GM23338 (cell line): ENCODE data around the gene FNDC10. TPM values are rescaled to one million over a fixed set of nuclear protein-coding genes. Genes with fewer than 3 reads are reported as not detected.

Experiments
- ATAC-seq: fragments of 200-7000 bp; cut with Tn5 transposase; 3 replicates; pipeline ENCODE4 v1.9.1; 2020
- DNase-seq: peaks from one replicate; pipeline ENCODE4 v3.0.0-alpha.2; 2015; ENCODE audit warnings: low spot score
- H2AFZ ChIP-seq: fragments of 200-600 bp; sonication (generic); 2 replicates; pipeline ENCODE4 v1.8.0; 2016; ENCODE audit warnings: antibody characterized with exemption, mild to moderate bottlenecking, moderate library complexity
- H3F3A ChIP-seq: fragments of 200-600 bp; sonication (generic); replicated peaks from 2 replicates; pipeline ENCODE4 v1.8.0; 2017; ENCODE audit warnings: antibody characterized with exemption, mixed run types, low read depth
- H3K27ac ChIP-seq: fragments of 200-600 bp; sonication (generic); 2 replicates; pipeline ENCODE4 v1.6.1; 2016; ENCODE audit warnings: low read depth
- H3K27me3 ChIP-seq: fragments of 200-600 bp; sonication (generic); 2 replicates; pipeline ENCODE4 v1.8.0; 2016; ENCODE audit warnings: mild to moderate bottlenecking, mixed run types, moderate library complexity; ENCODE audit not compliant: insufficient read depth
- H3K36me3 ChIP-seq: fragments of 200-600 bp; sonication (generic); 2 replicates; pipeline ENCODE4 v1.8.0; 2016; ENCODE audit warnings: mild to moderate bottlenecking; ENCODE audit not compliant: insufficient read depth
- H3K4me1 ChIP-seq: fragments of 200-600 bp; sonication (generic); 2 replicates; pipeline ENCODE4 v1.8.0; 2016; ENCODE audit warnings: mild to moderate bottlenecking, moderate library complexity; ENCODE audit not compliant: insufficient read depth
- H3K4me2 ChIP-seq: fragments of 200-600 bp; sonication (generic); 2 replicates; pipeline ENCODE4 v1.7.1; 2017; ENCODE audit warnings: mixed run types
- H3K4me3 ChIP-seq: fragments of 200-600 bp; sonication (generic); 2 replicates; pipeline ENCODE4 v1.6.1; 2016; ENCODE audit warnings: mixed run types
- H3K79me2 ChIP-seq: fragments of 200-600 bp; sonication (generic); replicated peaks from 2 replicates; pipeline ENCODE4 v1.8.0; 2017; ENCODE audit warnings: mild to moderate bottlenecking; ENCODE audit not compliant: insufficient read depth
- H3K9me2 ChIP-seq: fragments of 200-600 bp; sonication (generic); 2 replicates; pipeline ENCODE4 v1.8.0; 2017; ENCODE audit not compliant: insufficient read depth
- H4K20me1 ChIP-seq: fragments of 200-600 bp; sonication (generic); replicated peaks from 2 replicates; pipeline ENCODE4 v1.8.0; 2017; ENCODE audit warnings: mild to moderate bottlenecking; ENCODE audit not compliant: insufficient read depth
- H3K27ac Mint-ChIP-seq: 2 replicates; pipeline ENCODE4 v1.8.0; 2020; ENCODE audit warnings: inconsistent platforms, mild to moderate bottlenecking, moderate library complexity, mixed read lengths
- H3K27me3 Mint-ChIP-seq: 3 replicates; pipeline ENCODE4 v1.8.0; 2022; ENCODE audit warnings: low read depth, mild to moderate bottlenecking, moderate library complexity, mixed read lengths, inconsistent platforms; ENCODE audit not compliant: insufficient read depth, poor library complexity
- H3K36me3 Mint-ChIP-seq: 3 replicates; pipeline ENCODE4 v1.8.0; 2021; ENCODE audit warnings: low read depth, mild to moderate bottlenecking, inconsistent platforms, moderate library complexity, mixed read lengths
- H3K4me1 Mint-ChIP-seq: 3 replicates; pipeline ENCODE4 v1.8.0; 2020; ENCODE audit warnings: mild to moderate bottlenecking, inconsistent platforms, mixed read lengths
- H3K4me3 Mint-ChIP-seq: 3 replicates; pipeline ENCODE4 v1.8.0; 2021; ENCODE audit warnings: moderate library complexity, mild to moderate bottlenecking, inconsistent platforms, mixed read lengths
- H3K9me3 Mint-ChIP-seq: 3 replicates; pipeline ENCODE4 v1.8.0; 2020; ENCODE audit warnings: moderate library complexity, mild to moderate bottlenecking, inconsistent platforms, mixed read lengths
- CREB1 ChIP-seq: fragments of 250-450 bp; sonication (Bioruptor Pico); IDR thresholded peaks from 2 replicates; pipeline ENCODE4 v1.5.0; 2020; ENCODE audit warnings: low read depth, mild to moderate bottlenecking, moderate library complexity
- EZH2 ChIP-seq: fragments of 200-600 bp; sonication (generic); IDR thresholded peaks from one replicate; pipeline ENCODE4 v1.8.0; 2017; ENCODE audit warnings: antibody characterized with exemption, mild to moderate bottlenecking, low read depth; ENCODE audit not compliant: unreplicated experiment
- EZH2phosphoT487 ChIP-seq: fragments of 200-600 bp; sonication (generic); IDR thresholded peaks from one replicate; pipeline ENCODE4 v1.8.1; 2018; ENCODE audit warnings: antibody characterized with exemption; ENCODE audit not compliant: unreplicated experiment
- JUNB ChIP-seq: IDR thresholded peaks from one replicate; pipeline ENCODE4 v1.6.1; 2016; ENCODE audit warnings: antibody characterized with exemption; ENCODE audit not compliant: unreplicated experiment
- NANOG ChIP-seq: IDR thresholded peaks from 2 replicates; pipeline ENCODE4 v1.6.1; 2016; ENCODE audit warnings: antibody characterized with exemption, borderline replicate concordance
- POLR2AphosphoS5 ChIP-seq: IDR thresholded peaks from 2 replicates; pipeline ENCODE4 v1.6.1; 2016; ENCODE audit warnings: antibody characterized with exemption, low read depth
- STAT1 ChIP-seq: IDR thresholded peaks from one replicate; pipeline ENCODE4 v1.6.1; 2016; ENCODE audit warnings: antibody characterized with exemption; ENCODE audit not compliant: unreplicated experiment
- ZNF114 ChIP-seq: fragments of 250-450 bp; sonication (Bioruptor Pico); IDR thresholded peaks from 2 replicates; pipeline ENCODE4 v1.5.0; 2020; ENCODE audit warnings: mild to moderate bottlenecking, moderate library complexity
- ZNF331 ChIP-seq: fragments of 250-450 bp; sonication (Bioruptor Pico); IDR thresholded peaks from 2 replicates; pipeline ENCODE4 v1.5.0; 2020; ENCODE audit warnings: low read depth, mild to moderate bottlenecking, moderate library complexity
- polyA plus RNA-seq: library from polyadenylated mRNA; unstranded; fragments of >200 nt; fragmentation: Nextera tagmentation; extraction: Ambion mirVana; gene quantifications from 2 replicates; pipeline ENCODE4 v1.2.1, GENCODE V29; 2016
- total RNA-seq: library from RNA; depleted of rRNA; stranded (reverse); fragments of >200 nt; shearing (Covaris generic); gene quantifications from 2 replicates; pipeline ENCODE4 v1.2.3, GENCODE V29; 2014
- TF ChIP-seq, protein P1 (sequence below), 2 experiments: fragments of 200-600 bp in 1 of 2; sonication (generic) in 1 of 2; conservative IDR thresholded peaks; 2 replicates each; pipeline versions ENCODE4 v1.5.1 to v1.6.1; 2016 to 2017; ENCODE audit warnings: antibody characterized with exemption in 2 of 2, low read depth in 2 of 2, mild to moderate bottlenecking in 2 of 2, moderate library complexity in 1 of 2
- TF ChIP-seq, protein P2 (sequence below): IDR thresholded peaks from one replicate; pipeline ENCODE4 v1.6.1; 2018; ENCODE audit warnings: antibody characterized with exemption; ENCODE audit not compliant: unreplicated experiment
- TF ChIP-seq, protein P3 (sequence below): fragments of 250-450 bp; sonication (Bioruptor Pico); IDR thresholded peaks from 2 replicates; pipeline ENCODE4 v1.5.0; 2020; ENCODE audit warnings: mild to moderate bottlenecking, moderate library complexity
- TF ChIP-seq, protein P4 (sequence below): IDR thresholded peaks from 2 replicates; pipeline ENCODE4 v1.6.1; 2016; ENCODE audit warnings: antibody characterized with exemption

The FNDC10 gene
- total and polyA plus RNA-seq, 2 experiments from 2014 or later = 7.7 to 15.1 TPM

DNA sequence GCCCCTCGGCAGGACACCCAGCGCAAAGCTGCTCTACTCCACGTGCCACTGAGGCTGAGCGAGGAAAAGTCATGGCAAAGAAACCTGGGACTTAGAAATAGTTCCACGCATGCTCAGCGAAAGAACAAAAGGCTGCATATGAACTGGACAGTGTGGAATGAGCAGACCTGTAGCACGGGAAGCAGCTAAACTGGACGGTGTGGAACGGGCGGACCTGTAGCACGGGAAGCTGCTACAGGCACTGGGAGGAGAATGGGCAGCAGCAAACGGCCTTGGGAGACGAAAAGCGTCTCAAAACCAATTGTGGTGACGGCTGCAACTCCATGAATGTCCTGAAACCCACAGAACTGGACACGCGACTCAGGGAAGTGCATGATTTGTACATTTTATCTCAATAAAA is 40.9 kb downstream of the FNDC10 start:
- ATAC-seq = no peak
- Histone ChIP-seq H3K27me3 (no peaks in the 10 kb centered on the region), H3K36me3 (peaks cover 15% of the 10 kb centered on the region), H3K27ac (no peak overlapping the region), H3K9me2 (no peaks in the 10 kb centered on the region), H3K4me3 (no peak overlapping the region), H2AFZ (no peak overlapping the region), H3K4me1 (no peaks in the 10 kb centered on the region), H3K4me2 (no peak overlapping the region), H3F3A (peaks cover 13% of the 10 kb centered on the region), H4K20me1 (peaks cover 9% of the 10 kb centered on the region), H3K79me2 (peaks cover 11% of the 10 kb centered on the region)
- Mint-ChIP-seq H3K4me3 (no peak overlapping the region), H3K4me1 (no peaks in the 10 kb centered on the region; the same call in 2 of the 3 replicates), H3K27ac (0 out of 2 replicates have a peak overlapping the region, but pooled peaks have one; percentile 59), H3K9me3 (no peaks in the 10 kb centered on the region), H3K27me3 (peaks cover 17% of the 10 kb centered on the region), H3K36me3 (peaks cover 34% of the 10 kb centered on the region)
- TF ChIP-seq, protein P1, sequence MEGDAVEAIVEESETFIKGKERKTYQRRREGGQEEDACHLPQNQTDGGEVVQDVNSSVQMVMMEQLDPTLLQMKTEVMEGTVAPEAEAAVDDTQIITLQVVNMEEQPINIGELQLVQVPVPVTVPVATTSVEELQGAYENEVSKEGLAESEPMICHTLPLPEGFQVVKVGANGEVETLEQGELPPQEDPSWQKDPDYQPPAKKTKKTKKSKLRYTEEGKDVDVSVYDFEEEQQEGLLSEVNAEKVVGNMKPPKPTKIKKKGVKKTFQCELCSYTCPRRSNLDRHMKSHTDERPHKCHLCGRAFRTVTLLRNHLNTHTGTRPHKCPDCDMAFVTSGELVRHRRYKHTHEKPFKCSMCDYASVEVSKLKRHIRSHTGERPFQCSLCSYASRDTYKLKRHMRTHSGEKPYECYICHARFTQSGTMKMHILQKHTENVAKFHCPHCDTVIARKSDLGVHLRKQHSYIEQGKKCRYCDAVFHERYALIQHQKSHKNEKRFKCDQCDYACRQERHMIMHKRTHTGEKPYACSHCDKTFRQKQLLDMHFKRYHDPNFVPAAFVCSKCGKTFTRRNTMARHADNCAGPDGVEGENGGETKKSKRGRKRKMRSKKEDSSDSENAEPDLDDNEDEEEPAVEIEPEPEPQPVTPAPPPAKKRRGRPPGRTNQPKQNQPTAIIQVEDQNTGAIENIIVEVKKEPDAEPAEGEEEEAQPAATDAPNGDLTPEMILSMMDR (conservative IDR thresholded peaks at IDR 0.05; ENCODE audit: low read depth in 2 of 2) = no peak
- TF ChIP-seq, protein P2, sequence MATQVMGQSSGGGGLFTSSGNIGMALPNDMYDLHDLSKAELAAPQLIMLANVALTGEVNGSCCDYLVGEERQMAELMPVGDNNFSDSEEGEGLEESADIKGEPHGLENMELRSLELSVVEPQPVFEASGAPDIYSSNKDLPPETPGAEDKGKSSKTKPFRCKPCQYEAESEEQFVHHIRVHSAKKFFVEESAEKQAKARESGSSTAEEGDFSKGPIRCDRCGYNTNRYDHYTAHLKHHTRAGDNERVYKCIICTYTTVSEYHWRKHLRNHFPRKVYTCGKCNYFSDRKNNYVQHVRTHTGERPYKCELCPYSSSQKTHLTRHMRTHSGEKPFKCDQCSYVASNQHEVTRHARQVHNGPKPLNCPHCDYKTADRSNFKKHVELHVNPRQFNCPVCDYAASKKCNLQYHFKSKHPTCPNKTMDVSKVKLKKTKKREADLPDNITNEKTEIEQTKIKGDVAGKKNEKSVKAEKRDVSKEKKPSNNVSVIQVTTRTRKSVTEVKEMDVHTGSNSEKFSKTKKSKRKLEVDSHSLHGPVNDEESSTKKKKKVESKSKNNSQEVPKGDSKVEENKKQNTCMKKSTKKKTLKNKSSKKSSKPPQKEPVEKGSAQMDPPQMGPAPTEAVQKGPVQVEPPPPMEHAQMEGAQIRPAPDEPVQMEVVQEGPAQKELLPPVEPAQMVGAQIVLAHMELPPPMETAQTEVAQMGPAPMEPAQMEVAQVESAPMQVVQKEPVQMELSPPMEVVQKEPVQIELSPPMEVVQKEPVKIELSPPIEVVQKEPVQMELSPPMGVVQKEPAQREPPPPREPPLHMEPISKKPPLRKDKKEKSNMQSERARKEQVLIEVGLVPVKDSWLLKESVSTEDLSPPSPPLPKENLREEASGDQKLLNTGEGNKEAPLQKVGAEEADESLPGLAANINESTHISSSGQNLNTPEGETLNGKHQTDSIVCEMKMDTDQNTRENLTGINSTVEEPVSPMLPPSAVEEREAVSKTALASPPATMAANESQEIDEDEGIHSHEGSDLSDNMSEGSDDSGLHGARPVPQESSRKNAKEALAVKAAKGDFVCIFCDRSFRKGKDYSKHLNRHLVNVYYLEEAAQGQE = no peak
- TF ChIP-seq STAT1 (no peak), ZNF114 (no peak), JUNB (no peak), CREB1 (CRISPR knock-in tag) (no peak), ZNF331 (CRISPR knock-in tag) (no peak), EZH2phosphoT487 (no peak), NANOG (no peak), EZH2 (no peak), POLR2AphosphoS5 (no peak; the same call in 1 of the 2 replicates)
- TF ChIP-seq, protein P3, sequence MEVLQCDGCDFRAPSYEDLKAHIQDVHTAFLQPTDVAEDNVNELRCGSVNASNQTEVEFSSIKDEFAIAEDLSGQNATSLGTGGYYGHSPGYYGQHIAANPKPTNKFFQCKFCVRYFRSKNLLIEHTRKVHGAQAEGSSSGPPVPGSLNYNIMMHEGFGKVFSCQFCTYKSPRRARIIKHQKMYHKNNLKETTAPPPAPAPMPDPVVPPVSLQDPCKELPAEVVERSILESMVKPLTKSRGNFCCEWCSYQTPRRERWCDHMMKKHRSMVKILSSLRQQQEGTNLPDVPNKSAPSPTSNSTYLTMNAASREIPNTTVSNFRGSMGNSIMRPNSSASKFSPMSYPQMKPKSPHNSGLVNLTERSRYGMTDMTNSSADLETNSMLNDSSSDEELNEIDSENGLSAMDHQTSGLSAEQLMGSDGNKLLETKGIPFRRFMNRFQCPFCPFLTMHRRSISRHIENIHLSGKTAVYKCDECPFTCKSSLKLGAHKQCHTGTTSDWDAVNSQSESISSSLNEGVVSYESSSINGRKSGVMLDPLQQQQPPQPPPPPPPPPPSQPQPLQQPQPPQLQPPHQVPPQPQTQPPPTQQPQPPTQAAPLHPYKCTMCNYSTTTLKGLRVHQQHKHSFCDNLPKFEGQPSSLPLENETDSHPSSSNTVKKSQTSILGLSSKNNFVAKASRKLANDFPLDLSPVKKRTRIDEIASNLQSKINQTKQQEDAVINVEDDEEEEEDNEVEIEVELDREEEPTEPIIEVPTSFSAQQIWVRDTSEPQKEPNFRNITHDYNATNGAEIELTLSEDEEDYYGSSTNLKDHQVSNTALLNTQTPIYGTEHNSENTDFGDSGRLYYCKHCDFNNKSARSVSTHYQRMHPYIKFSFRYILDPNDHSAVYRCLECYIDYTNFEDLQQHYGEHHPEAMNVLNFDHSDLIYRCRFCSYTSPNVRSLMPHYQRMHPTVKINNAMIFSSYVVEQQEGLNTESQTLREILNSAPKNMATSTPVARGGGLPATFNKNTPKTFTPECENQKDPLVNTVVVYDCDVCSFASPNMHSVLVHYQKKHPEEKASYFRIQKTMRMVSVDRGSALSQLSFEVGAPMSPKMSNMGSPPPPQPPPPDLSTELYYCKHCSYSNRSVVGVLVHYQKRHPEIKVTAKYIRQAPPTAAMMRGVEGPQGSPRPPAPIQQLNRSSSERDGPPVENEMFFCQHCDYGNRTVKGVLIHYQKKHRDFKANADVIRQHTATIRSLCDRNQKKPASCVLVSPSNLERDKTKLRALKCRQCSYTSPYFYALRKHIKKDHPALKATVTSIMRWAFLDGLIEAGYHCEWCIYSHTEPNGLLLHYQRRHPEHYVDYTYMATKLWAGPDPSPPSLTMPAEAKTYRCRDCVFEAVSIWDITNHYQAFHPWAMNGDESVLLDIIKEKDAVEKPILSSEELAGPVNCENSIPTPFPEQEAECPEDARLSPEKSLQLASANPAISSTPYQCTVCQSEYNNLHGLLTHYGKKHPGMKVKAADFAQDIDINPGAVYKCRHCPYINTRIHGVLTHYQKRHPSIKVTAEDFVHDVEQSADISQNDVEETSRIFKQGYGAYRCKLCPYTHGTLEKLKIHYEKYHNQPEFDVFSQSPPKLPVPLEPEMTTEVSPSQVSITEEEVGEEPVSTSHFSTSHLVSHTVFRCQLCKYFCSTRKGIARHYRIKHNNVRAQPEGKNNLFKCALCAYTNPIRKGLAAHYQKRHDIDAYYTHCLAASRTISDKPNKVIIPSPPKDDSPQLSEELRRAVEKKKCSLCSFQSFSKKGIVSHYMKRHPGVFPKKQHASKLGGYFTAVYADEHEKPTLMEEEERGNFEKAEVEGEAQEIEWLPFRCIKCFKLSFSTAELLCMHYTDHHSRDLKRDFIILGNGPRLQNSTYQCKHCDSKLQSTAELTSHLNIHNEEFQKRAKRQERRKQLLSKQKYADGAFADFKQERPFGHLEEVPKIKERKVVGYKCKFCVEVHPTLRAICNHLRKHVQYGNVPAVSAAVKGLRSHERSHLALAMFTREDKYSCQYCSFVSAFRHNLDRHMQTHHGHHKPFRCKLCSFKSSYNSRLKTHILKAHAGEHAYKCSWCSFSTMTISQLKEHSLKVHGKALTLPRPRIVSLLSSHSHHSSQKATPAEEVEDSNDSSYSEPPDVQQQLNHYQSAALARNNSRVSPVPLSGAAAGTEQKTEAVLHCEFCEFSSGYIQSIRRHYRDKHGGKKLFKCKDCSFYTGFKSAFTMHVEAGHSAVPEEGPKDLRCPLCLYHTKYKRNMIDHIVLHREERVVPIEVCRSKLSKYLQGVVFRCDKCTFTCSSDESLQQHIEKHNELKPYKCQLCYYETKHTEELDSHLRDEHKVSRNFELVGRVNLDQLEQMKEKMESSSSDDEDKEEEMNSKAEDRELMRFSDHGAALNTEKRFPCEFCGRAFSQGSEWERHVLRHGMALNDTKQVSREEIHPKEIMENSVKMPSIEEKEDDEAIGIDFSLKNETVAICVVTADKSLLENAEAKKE = no peak
- TF ChIP-seq, protein P4, sequence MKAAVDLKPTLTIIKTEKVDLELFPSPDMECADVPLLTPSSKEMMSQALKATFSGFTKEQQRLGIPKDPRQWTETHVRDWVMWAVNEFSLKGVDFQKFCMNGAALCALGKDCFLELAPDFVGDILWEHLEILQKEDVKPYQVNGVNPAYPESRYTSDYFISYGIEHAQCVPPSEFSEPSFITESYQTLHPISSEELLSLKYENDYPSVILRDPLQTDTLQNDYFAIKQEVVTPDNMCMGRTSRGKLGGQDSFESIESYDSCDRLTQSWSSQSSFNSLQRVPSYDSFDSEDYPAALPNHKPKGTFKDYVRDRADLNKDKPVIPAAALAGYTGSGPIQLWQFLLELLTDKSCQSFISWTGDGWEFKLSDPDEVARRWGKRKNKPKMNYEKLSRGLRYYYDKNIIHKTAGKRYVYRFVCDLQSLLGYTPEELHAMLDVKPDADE = no peak
- no peak for DNase-seq
